HL-60 (cell line): ENCODE results near the gene SAP30BP.

Experiments
- DNase-seq, 2 experiments: peaks; one replicate each; pipeline ENCODE4 v3.0.0-alpha.2; 2010 to 2020; ENCODE audit warnings: low read depth in 1 of 2, low spot score in 1 of 2
- H3K27ac ChIP-seq: fragments of 250-450 bp; sonication (Bioruptor Pico); replicated peaks from 2 replicates; pipeline ENCODE4 v1.5.1; 2020; ENCODE audit warnings: mild to moderate bottlenecking, moderate library complexity
- H3K27me3 ChIP-seq: fragments of 250-450 bp; sonication (Bioruptor Pico); 2 replicates; pipeline ENCODE4 v1.5.1; 2021; ENCODE audit warnings: mild to moderate bottlenecking, moderate library complexity; ENCODE audit not compliant: insufficient read depth, poor library complexity, severe bottlenecking
- H3K4me3 ChIP-seq: replicated peaks from 2 replicates; pipeline ENCODE4 v1.5.1; 2011; ENCODE audit warnings: mild to moderate bottlenecking, control low read depth, low read length; ENCODE audit not compliant: insufficient read depth
- GABPA ChIP-seq: IDR thresholded peaks from 2 replicates; pipeline ENCODE4 v1.6.1; 2012; ENCODE audit warnings: low read depth
- POLR2AphosphoS5 ChIP-seq: IDR thresholded peaks from 2 replicates; pipeline ENCODE4 v1.6.1; 2012; ENCODE audit warnings: low read depth
- SPI1 ChIP-seq: IDR thresholded peaks from 2 replicates; pipeline ENCODE4 v1.6.1; 2012; ENCODE audit warnings: low read depth, mild to moderate bottlenecking, borderline replicate concordance
- TF ChIP-seq, protein P1 (sequence below): IDR thresholded peaks from 2 replicates; pipeline ENCODE4 v1.6.1; 2012; ENCODE audit warnings: low read depth; ENCODE audit not compliant: insufficient replicate concordance
- TF ChIP-seq, protein P2 (sequence below): IDR thresholded peaks from one replicate; pipeline ENCODE4 v1.5.1; 2011; ENCODE audit warnings: low read length, control low read depth, inconsistent platforms; ENCODE audit not compliant: insufficient read depth

The SAP30BP gene

DNA sequence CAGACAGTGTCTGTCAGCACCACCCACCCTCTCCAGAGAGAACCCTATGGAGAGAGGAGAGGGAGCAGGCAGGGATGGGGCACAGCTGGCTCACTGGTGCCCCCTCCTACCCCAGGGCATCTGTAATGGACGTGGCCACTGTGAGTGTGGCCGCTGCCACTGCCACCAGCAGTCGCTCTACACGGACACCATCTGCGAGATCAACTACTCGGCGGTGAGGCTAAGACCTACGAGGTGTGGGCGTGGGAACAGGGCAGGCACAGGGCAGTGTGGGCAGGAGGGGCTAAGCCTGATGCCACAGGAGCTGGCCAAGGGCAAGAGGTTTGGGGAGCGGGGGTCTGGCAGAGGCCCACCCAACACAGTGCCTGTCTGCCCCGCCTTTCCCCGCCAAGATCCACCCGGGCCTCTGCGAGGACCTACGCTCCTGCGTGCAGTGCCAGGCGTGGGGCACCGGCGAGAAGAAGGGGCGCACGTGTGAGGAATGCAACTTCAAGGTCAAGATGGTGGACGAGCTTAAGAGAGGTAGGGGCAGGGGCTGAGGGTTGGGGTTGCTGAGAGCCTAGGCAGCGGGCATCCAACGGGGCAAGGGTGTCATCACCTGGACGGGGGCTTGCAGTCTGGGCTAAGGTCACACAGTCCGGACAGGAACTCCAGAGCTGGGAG lies 69.2 kb downstream of the SAP30BP start:
- Histone ChIP-seq H3K4me3 (no peak overlapping the region), H3K27ac (no peak overlapping the region), H3K27me3 (no peaks in the 10 kb centered on the region)
- TF ChIP-seq, protein P1, sequence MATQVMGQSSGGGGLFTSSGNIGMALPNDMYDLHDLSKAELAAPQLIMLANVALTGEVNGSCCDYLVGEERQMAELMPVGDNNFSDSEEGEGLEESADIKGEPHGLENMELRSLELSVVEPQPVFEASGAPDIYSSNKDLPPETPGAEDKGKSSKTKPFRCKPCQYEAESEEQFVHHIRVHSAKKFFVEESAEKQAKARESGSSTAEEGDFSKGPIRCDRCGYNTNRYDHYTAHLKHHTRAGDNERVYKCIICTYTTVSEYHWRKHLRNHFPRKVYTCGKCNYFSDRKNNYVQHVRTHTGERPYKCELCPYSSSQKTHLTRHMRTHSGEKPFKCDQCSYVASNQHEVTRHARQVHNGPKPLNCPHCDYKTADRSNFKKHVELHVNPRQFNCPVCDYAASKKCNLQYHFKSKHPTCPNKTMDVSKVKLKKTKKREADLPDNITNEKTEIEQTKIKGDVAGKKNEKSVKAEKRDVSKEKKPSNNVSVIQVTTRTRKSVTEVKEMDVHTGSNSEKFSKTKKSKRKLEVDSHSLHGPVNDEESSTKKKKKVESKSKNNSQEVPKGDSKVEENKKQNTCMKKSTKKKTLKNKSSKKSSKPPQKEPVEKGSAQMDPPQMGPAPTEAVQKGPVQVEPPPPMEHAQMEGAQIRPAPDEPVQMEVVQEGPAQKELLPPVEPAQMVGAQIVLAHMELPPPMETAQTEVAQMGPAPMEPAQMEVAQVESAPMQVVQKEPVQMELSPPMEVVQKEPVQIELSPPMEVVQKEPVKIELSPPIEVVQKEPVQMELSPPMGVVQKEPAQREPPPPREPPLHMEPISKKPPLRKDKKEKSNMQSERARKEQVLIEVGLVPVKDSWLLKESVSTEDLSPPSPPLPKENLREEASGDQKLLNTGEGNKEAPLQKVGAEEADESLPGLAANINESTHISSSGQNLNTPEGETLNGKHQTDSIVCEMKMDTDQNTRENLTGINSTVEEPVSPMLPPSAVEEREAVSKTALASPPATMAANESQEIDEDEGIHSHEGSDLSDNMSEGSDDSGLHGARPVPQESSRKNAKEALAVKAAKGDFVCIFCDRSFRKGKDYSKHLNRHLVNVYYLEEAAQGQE = no peak
- TF ChIP-seq POLR2AphosphoS5 (no peak), SPI1 (no peak), GABPA (no peak)
- TF ChIP-seq, protein P2, sequence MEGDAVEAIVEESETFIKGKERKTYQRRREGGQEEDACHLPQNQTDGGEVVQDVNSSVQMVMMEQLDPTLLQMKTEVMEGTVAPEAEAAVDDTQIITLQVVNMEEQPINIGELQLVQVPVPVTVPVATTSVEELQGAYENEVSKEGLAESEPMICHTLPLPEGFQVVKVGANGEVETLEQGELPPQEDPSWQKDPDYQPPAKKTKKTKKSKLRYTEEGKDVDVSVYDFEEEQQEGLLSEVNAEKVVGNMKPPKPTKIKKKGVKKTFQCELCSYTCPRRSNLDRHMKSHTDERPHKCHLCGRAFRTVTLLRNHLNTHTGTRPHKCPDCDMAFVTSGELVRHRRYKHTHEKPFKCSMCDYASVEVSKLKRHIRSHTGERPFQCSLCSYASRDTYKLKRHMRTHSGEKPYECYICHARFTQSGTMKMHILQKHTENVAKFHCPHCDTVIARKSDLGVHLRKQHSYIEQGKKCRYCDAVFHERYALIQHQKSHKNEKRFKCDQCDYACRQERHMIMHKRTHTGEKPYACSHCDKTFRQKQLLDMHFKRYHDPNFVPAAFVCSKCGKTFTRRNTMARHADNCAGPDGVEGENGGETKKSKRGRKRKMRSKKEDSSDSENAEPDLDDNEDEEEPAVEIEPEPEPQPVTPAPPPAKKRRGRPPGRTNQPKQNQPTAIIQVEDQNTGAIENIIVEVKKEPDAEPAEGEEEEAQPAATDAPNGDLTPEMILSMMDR = no peak
- DNase-seq = no peak

DNA sequence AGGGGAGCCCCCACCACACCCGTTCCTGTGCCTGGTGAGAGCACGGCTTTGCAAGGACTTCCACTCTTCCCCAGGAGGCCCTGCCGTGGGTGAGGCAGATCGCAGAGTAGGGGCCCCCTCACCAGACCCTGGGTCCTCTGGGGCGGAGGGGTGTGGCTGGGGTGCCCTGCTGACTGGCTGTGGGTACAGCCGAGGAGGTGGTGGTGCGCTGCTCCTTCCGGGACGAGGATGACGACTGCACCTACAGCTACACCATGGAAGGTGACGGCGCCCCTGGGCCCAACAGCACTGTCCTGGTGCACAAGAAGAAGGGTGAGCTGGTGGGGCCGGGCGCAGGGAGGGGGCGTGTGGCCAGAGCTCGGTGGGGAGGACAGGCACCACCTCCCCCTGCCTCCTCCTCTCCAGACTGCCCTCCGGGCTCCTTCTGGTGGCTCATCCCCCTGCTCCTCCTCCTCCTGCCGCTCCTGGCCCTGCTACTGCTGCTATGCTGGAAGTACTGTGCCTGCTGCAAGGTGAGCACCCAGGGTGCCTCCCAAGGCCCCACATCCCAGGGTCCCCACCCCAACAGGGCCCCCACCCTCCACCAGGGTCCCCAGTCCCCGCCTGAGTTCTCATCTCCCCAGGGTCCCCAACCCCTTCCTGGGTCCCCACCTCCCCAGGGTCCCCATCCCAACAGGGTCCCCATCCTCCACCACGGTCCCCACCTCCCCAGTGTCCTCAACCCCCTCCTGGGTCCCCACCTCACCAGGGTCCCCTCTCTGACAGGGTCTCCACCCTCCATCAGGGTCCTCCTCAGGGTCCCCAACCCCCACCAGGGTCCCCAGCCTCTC lies 70.2 kb downstream of the SAP30BP start:
- peak overlapping the region; percentile 82 for H3K27ac ChIP-seq
- TF ChIP-seq POLR2AphosphoS5 = no peak
- H3K27me3 ChIP-seq = no peaks in the 10 kb centered on the region
- DNase-seq = no peak
- no peak overlapping the region for H3K4me3 ChIP-seq

DNA sequence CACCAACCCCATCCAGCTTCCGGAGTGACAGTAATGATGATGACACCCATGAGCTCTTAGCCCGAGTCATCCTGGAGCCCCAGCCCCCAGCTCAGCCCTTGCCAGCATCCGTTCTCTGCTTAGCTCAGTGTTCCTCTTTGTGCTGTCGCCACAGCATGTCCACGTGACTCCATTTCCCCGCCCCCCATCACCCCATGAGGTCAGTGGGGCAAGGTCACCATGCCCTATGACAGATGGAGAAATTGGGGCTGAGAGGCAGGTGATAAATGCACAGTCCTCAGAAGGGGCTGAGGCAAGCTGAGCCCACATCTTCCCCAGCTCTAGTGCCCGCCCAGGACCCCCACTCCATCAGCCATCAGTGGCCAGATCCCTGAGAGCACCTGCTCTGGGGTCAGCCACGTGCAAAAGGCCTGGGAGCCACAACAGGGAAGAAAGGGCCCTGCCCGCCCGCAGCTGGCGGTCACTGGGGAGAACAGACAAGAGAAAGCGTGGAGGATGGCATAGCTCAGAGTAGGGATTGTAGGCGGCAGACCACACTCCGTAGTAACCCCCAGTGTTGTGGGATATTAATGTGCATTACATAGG lies 71.2 kb downstream of the SAP30BP start:
- DNase-seq = peak; percentile 93 to 95
- Histone ChIP-seq H3K4me3 (no peak overlapping the region), H3K27ac (peak overlapping the region; percentile 82), H3K27me3 (no peaks in the 10 kb centered on the region)
- TF ChIP-seq POLR2AphosphoS5 (peak; percentile 38; the same call in 1 of the 2 replicates), GABPA (no peak), SPI1 (peak; percentile 73; the same call in 1 of the 2 replicates)

DNA sequence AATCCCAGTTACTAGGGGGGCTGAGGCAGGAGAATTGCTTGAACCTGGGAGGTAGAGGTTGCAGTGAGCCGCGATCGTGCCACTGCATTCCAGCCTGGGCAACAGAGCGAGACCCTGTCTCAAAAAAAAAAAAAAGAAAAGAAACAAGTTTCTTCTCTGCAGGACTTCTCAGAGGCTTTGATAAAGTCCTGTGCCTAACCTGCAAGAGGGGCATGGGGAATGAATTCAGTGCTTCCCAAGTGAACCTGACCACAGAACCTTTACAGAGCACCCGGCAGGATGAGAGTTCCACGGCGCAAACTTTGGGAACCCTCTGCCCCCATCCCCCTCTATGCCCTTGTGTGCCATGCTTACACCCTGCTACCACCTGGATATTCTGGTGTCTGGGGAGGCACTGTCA lies 72.0 kb downstream of the SAP30BP start:
- Histone ChIP-seq H3K4me3 (no peak overlapping the region), H3K27me3 (no peaks in the 10 kb centered on the region), H3K27ac (no peak overlapping the region; the same call in 1 of the 2 replicates)
- no peak for DNase-seq
- no peak for TF ChIP-seq GABPA
- TF ChIP-seq, protein P1 = no peak
- no peak for TF ChIP-seq POLR2AphosphoS5
- TF ChIP-seq SPI1 = no peak
- TF ChIP-seq, protein P2 = no peak
